Activated T-cell treated with anti-CD3 and anti-CD28 coated beads, Interleukin-2, amount 50 U/mL, for 72 hours (primary cell): Measurements from ENCODE around the gene PTPRD. TPM values are rescaled to one million over a fixed set of nuclear protein-coding genes. Genes with fewer than 3 reads are reported as not detected.
"Not testable (repeated sequence)": the region's sequence is repeated elsewhere in the genome, so short reads cannot be mapped to it uniquely, and the experiment has no call there.

ENCODE experiments used
- ATAC-seq, 2 donors: fragments of 150-1000 bp; cut with Tn5 transposase; replicated peaks in 1 of 2; 2 replicates each; pipeline ENCODE4 v1.10.0; 2021; ENCODE audit warnings: moderate library complexity in 2 of 2, mild to moderate bottlenecking in 1 of 2
- DNase-seq, 2 donors: peaks; one replicate each; pipeline ENCODE4 v3.0.0; 2021 to 2022; ENCODE audit warnings: mixed read lengths in 1 of 2
- H3K27ac Mint-ChIP-seq: one replicate; pipeline ENCODE4 v1.8.0; 2022; ENCODE audit warnings: mild to moderate bottlenecking, moderate library complexity, mixed read lengths
- H3K27me3 Mint-ChIP-seq: one replicate; pipeline ENCODE4 v1.8.0; 2022; ENCODE audit warnings: low read depth, mixed read lengths
- H3K36me3 Mint-ChIP-seq, 2 donors: one replicate each; pipeline ENCODE4 v1.8.0; 2022; ENCODE audit warnings: mixed read lengths in 2 of 2, mild to moderate bottlenecking in 1 of 2; ENCODE audit not compliant: insufficient read depth in 2 of 2
- H3K4me1 Mint-ChIP-seq: one replicate; pipeline ENCODE4 v1.8.0; 2022; ENCODE audit warnings: low read depth, mixed read lengths
- H3K4me3 Mint-ChIP-seq, 2 donors: one replicate each; pipeline ENCODE4 v1.8.0; 2022; ENCODE audit warnings: mild to moderate bottlenecking in 2 of 2, mixed read lengths in 2 of 2, moderate library complexity in 2 of 2
- H3K9me3 Mint-ChIP-seq, 2 donors: one replicate each; pipeline ENCODE4 v1.8.0; 2022; ENCODE audit warnings: mixed read lengths in 2 of 2
- total RNA-seq, 2 donors: library from RNA; stranded (reverse); gene quantifications; one replicate each; pipeline ENCODE4 v1.2.3, GENCODE V29; 2022

Gene PTPRD
- total RNA-seq, 2 donors from 2014 or later, result 0.44 TPM; not detected in 1

DNA sequence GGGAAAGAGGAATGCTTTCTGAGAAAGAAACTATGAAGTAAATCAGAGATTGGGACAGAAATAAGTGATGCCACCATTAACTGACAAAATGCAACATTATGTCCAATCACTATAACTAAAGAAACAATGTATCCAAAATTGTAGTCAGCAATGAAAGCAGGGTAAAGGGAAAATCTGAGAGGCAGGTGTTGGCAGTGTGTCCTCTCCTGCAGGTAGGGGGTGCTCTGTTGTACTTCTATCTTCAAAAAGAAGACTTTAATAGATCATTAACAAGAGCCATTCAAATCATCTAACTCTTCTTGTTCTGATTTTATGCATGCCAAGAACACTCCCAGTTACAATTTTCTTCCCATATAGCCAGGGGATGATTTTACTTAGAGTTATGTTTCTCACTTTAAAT is 1275.7 kb downstream of the PTPRD start:
- Mint-ChIP-seq H3K27ac (no peak overlapping the region), H3K9me3 (peaks cover 0 to 9% of the 10 kb centered on the region in 2 donors)
- ATAC-seq, result no peak

DNA sequence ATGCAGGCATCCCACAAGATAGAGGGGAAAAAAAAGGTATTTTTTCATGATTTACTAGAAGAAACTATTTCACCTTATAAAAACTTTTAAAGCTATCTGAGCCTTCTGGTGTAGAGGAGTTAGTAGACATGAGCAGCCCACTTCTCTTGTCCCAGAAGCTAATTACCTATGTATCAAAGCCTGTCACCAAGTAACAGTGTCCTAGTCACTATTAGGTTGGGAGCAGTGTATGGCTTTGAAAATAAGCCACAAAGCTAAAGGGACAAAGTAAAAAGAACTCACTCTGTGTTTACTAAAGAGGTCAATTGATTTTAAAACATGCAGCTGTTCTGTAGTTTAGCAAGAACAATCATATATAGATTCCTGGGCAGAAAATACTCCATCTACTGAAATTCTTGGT is 1286.1 kb downstream of the PTPRD start:
- no peak overlapping the region for H3K4me3 Mint-ChIP-seq
- no peak for DNase-seq
- no peaks in the 10 kb centered on the region for H3K4me1 Mint-ChIP-seq
- no peak for ATAC-seq
- no peak overlapping the region for H3K27ac Mint-ChIP-seq
- no peaks in the 10 kb centered on the region for H3K27me3 Mint-ChIP-seq
- H3K36me3 Mint-ChIP-seq, result no peaks in the 10 kb centered on the region
- peaks cover 0 to 10% of the 10 kb centered on the region in 2 donors for H3K9me3 Mint-ChIP-seq

More for the DNA sequence above, 1275.7 kb downstream of the PTPRD start:
- Mint-ChIP-seq H3K4me3 (no peak overlapping the region), H3K36me3 (no peaks in the 10 kb centered on the region), H3K27me3 (no peaks in the 10 kb centered on the region), H3K4me1 (no peaks in the 10 kb centered on the region)
- no peak for DNase-seq

GRCh38 chr9:9319007-9319406 is 1293.8 kb downstream of the PTPRD start:
- Mint-ChIP-seq H3K36me3 (no peaks in the 10 kb centered on the region), H3K27me3 (no peaks in the 10 kb centered on the region), H3K27ac (no peak overlapping the region), H3K4me3 (no peak overlapping the region), H3K9me3 (peaks cover 5 to 6% of the 10 kb centered on the region in 2 donors), H3K4me1 (no peaks in the 10 kb centered on the region)
- DNase-seq (no peak), ATAC-seq (no peak)

GRCh38 chr9:9310743-9311142 is 1302.1 kb downstream of the PTPRD start:
- not testable (repeated sequence) for DNase-seq, H3K27ac Mint-ChIP-seq, H3K27me3 Mint-ChIP-seq, H3K36me3 Mint-ChIP-seq, ATAC-seq, H3K4me3 Mint-ChIP-seq, H3K9me3 Mint-ChIP-seq, H3K4me1 Mint-ChIP-seq

DNA sequence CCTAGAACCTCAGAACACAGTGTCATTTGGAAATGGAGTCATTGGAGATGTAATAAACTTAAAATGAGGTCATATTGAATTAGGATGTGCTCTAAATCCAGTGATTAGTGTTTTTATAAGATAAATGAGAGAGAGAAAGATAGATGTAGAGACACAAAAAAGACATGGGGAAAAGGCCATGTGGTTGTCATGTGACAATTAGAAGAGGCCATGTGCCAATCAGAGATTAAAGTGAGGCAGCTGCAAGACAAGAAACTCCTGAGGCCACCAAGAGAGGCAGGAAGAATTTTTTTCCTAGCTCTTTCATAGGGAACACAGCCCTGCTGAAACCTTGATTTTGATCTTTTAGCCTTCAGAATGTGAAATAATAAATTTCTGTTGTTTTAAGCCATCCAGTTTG is 1307.2 kb downstream of the PTPRD start:
- no peaks in the 10 kb centered on the region for H3K4me1 Mint-ChIP-seq
- peaks cover 0 to 6% of the 10 kb centered on the region in 2 donors for H3K9me3 Mint-ChIP-seq
- no peaks in the 10 kb centered on the region for H3K36me3 Mint-ChIP-seq
- no peak for ATAC-seq
- no peaks in the 10 kb centered on the region for H3K27me3 Mint-ChIP-seq
- no peak overlapping the region for H3K4me3 Mint-ChIP-seq
- no peak for DNase-seq
- H3K27ac Mint-ChIP-seq, result no peak overlapping the region

DNA sequence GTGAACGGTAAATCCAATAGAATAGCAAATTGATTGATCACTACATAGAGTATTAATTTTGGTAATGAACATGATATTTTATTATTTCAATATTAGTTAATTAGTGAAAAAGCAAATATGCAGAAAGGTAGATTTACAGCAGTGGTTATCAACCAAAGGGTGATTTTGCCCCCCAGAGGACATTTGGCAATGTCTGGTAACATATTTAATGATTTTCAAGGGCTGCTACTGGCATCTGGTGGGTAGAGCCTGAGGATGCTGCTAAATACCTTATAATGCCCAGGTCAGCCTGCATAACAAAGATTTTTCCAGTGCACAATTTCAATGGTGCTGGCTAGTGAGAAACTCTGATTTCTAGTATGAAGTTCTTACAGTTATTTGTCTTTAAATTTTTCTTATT is 1313.7 kb downstream of the PTPRD start:
- Mint-ChIP-seq H3K4me1 (no peaks in the 10 kb centered on the region), H3K9me3 (peaks cover 0 to 2% of the 10 kb centered on the region in 2 donors), H3K4me3 (no peak overlapping the region), H3K27me3 (no peaks in the 10 kb centered on the region), H3K27ac (no peak overlapping the region), H3K36me3 (no peaks in the 10 kb centered on the region)
- DNase-seq (no peak), ATAC-seq (no peak)

DNA sequence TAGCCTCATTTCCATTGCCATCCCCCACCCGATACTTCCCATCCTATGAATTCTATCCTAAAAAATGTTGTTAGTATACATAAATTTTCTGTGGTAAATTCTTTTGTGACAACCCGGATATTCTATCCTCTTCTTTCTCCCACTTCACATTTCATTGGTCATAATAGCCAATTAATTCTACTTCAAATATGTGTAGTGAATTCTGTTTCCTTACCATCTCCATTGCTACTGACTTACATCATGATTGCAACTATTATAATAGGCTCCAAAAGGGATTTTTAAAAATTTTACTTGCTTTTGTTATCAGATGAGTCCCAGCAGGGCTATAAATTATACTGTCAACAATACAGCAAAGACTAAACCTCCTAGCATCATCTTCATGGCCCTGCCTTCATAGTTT is 1326.8 kb downstream of the PTPRD start:
- no peaks in the 10 kb centered on the region for H3K27me3 Mint-ChIP-seq
- no peaks in the 10 kb centered on the region for H3K36me3 Mint-ChIP-seq
- DNase-seq (no peak), ATAC-seq (no peak)
- no peak overlapping the region for H3K27ac Mint-ChIP-seq
- no peak overlapping the region for H3K4me3 Mint-ChIP-seq
- H3K4me1 Mint-ChIP-seq, result no peaks in the 10 kb centered on the region
- H3K9me3 Mint-ChIP-seq, result peaks cover 2 to 4% of the 10 kb centered on the region in 2 donors

DNA sequence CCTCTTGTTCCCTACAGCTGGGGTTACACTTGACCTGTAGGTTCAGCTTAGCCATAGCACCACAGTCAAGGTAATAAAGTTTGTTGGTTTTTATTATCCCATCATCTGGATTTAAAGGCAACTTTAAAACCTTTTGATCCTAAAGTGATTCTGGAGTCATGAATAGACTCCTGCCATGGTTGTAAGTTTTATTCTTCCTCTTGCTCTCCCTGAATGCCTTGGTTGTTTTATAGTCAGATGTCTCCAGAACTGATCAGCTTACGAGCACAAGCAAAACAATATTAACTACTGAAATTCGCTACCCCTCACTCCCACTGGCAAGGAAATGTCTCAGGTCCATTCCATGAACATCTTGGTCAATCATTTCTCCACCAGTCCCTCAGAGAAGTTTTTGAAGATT is 1328.6 kb downstream of the PTPRD start:
- Mint-ChIP-seq H3K4me1 (no peaks in the 10 kb centered on the region), H3K27ac (no peak overlapping the region)
- ATAC-seq, result no peak

DNA sequence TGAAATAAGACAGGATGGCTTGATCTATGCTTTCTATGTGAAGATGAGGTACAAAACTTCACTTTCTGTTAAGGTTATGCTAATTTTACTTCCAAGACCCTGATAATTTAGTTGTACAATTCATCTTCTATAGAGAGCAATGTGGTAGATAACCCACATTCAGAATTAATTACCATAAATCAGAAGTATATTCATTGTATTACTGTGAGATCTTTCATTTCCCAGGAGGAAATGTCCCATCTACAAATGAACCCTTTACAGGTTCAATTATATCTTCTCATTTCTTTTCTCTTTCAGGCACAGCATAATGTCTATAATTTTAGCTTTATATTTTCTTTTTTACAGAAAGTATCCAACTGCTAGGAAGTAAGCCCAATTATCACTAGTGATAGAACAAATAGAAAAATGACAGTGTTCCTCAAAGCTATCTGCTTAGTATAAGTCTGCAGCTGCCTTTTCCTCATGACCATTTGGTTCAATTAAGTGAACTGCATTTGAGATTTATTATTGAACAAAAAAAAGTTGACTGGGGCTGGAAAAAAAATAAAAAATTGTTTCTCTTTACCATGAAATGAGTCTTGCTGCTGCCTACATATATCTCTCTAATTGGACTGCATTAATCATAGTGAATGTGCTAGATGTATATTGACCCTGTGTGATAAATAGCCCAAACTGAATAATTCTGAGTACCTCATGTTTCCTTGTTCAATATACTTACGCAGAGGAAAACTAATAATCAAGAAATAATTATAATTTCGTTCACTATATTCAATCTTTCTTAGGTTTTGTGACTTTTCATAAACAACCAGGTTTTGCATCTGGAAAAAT is 1329.4 kb downstream of the PTPRD start:
- H3K27ac Mint-ChIP-seq, result no peak overlapping the region
- no peak for DNase-seq
- no peaks in the 10 kb centered on the region for H3K4me1 Mint-ChIP-seq
- no peaks in the 10 kb centered on the region for H3K36me3 Mint-ChIP-seq
- peaks cover 2 to 4% of the 10 kb centered on the region in 2 donors for H3K9me3 Mint-ChIP-seq
- ATAC-seq, result no peak
- no peaks in the 10 kb centered on the region for H3K27me3 Mint-ChIP-seq
- H3K4me3 Mint-ChIP-seq, result no peak overlapping the region

More for the DNA sequence above, 1328.6 kb downstream of the PTPRD start:
- no peak overlapping the region for H3K4me3 Mint-ChIP-seq
- no peaks in the 10 kb centered on the region for H3K36me3 Mint-ChIP-seq
- DNase-seq, result no peak
- H3K27me3 Mint-ChIP-seq, result no peaks in the 10 kb centered on the region
- H3K9me3 Mint-ChIP-seq, result peaks cover 2 to 4% of the 10 kb centered on the region in 2 donors

GRCh38 chr9:9275601-9276000 is 1337.2 kb downstream of the PTPRD start:
- Mint-ChIP-seq H3K27me3 (no peaks in the 10 kb centered on the region), H3K36me3 (no peaks in the 10 kb centered on the region), H3K9me3 (peaks cover 3% of the 10 kb centered on the region in 2 donors), H3K27ac (no peak overlapping the region), H3K4me3 (no peak overlapping the region), H3K4me1 (no peaks in the 10 kb centered on the region)
- no peak for DNase-seq
- no peak for ATAC-seq

GRCh38 chr9:9257999-9258498 is 1354.8 kb downstream of the PTPRD start:
- Mint-ChIP-seq H3K4me3 (no peak overlapping the region), H3K9me3 (peaks cover 0 to 3% of the 10 kb centered on the region in 2 donors), H3K4me1 (no peaks in the 10 kb centered on the region), H3K27me3 (no peaks in the 10 kb centered on the region), H3K27ac (no peak overlapping the region), H3K36me3 (no peaks in the 10 kb centered on the region)
- no peak for DNase-seq
- no peak for ATAC-seq

GRCh38 chr9:9246726-9247125 is 1366.1 kb downstream of the PTPRD start:
- no peak overlapping the region for H3K27ac Mint-ChIP-seq
- no peak for ATAC-seq
- H3K36me3 Mint-ChIP-seq, result no peaks in the 10 kb centered on the region
- no peak overlapping the region for H3K4me3 Mint-ChIP-seq
- DNase-seq, result no peak
- no peaks in the 10 kb centered on the region for H3K4me1 Mint-ChIP-seq
- no peaks in the 10 kb centered on the region for H3K27me3 Mint-ChIP-seq
- H3K9me3 Mint-ChIP-seq, result peaks cover 3 to 5% of the 10 kb centered on the region in 2 donors

DNA sequence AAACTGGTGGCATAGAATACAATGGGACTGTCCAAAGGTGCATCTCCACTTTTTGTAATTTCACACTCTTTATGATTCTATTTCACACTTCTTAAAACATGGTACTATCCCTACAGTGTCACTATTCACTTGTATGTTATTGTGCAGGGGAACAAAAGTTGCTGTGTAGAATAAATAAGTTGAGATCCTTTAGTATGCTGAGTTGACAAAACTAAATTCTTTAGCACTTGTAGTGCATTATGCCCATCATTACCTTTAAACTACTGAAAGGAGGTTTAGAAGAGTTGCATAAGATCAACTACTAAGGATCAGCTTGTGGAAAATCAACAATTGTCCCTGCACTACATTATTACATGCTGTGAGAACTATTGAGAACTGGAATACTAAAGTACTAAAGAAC is 1380.9 kb downstream of the PTPRD start:
- Mint-ChIP-seq H3K4me1 (no peaks in the 10 kb centered on the region), H3K36me3 (no peaks in the 10 kb centered on the region), H3K4me3 (no peak overlapping the region), H3K27me3 (no peaks in the 10 kb centered on the region), H3K27ac (no peak overlapping the region), H3K9me3 (peaks cover 5 to 10% of the 10 kb centered on the region in 2 donors)
- DNase-seq (no peak), ATAC-seq (no peak)

- Mint-ChIP-seq H3K4me1 (no peaks in the 10 kb centered on the region), H3K36me3 (no peaks in the 10 kb centered on the region), H3K27me3 (no peaks in the 10 kb centered on the region), H3K9me3 (peaks cover 3 to 7% of the 10 kb centered on the region in 2 donors), H3K27ac (no peak overlapping the region), H3K4me3 (no peak overlapping the region)
- ATAC-seq (no peak), DNase-seq (no peak)
Observed at GRCh38 chr9:9229269-9229668, 1383.5 kb downstream of the PTPRD start.
